Neuronal stem cell (in vitro differentiated cells): ENCODE data around the gene SRSF12.

ENCODE experiments used
- DNase-seq: peaks from one replicate; pipeline ENCODE4 v3.0.0-alpha.2; 2013; ENCODE audit warnings: low spot score
- H2AFZ ChIP-seq: one replicate; pipeline ENCODE4 v1.6.1; 2013; ENCODE audit warnings: mild to moderate bottlenecking, low read length, inconsistent platforms
- H2AK5ac ChIP-seq: 2 replicates; pipeline ENCODE4 v1.6.1; 2013; ENCODE audit warnings: low read depth, mild to moderate bottlenecking, inconsistent platforms, low read length, moderate library complexity, mixed read lengths
- H2BK120ac ChIP-seq: 2 replicates; pipeline ENCODE4 v1.6.1; 2013; ENCODE audit warnings: low read depth, mild to moderate bottlenecking, inconsistent platforms, low read length, moderate library complexity, mixed read lengths
- H2BK12ac ChIP-seq: one replicate; pipeline ENCODE4 v1.6.1; 2013; ENCODE audit warnings: low read length, inconsistent platforms
- H2BK15ac ChIP-seq: 2 replicates; pipeline ENCODE4 v1.6.1; 2013; ENCODE audit warnings: mild to moderate bottlenecking, low read length, inconsistent platforms, mixed read lengths
- H2BK5ac ChIP-seq: one replicate; pipeline ENCODE4 v1.6.1; 2013; ENCODE audit warnings: inconsistent platforms, mild to moderate bottlenecking, low read length, moderate library complexity
- H3K14ac ChIP-seq: one replicate; pipeline ENCODE4 v1.6.1; 2013; ENCODE audit warnings: low read length, inconsistent platforms
- H3K18ac ChIP-seq: 2 replicates; pipeline ENCODE4 v1.6.1; 2013; ENCODE audit warnings: low read length, inconsistent platforms
- H3K23ac ChIP-seq: 2 replicates; pipeline ENCODE4 v1.6.1; 2013; ENCODE audit warnings: low read depth, mild to moderate bottlenecking, mixed read lengths, low read length, inconsistent platforms; ENCODE audit not compliant: poor library complexity
- H3K27ac ChIP-seq: replicated peaks from 3 replicates; pipeline ENCODE4 v1.5.1; 2013; ENCODE audit warnings: low read length, inconsistent platforms
- H3K27me3 ChIP-seq, 3 experiments: 2 replicates each; pipeline ENCODE4 v1.6.1; 2013; ENCODE audit warnings: low read length in 3 of 3, mild to moderate bottlenecking in 2 of 3, inconsistent platforms in 1 of 3, low read depth in 1 of 3, mixed read lengths in 1 of 3, moderate library complexity in 1 of 3; ENCODE audit not compliant: control insufficient read depth in 3 of 3, insufficient read depth in 3 of 3
- H3K36me3 ChIP-seq, 2 donors: replicated peaks in 1 of 2; 2 replicates each; pipeline ENCODE4 v1.6.1; 2013; ENCODE audit warnings: low read length in 2 of 2; ENCODE audit not compliant: control insufficient read depth in 2 of 2, insufficient read depth in 2 of 2
- H3K4ac ChIP-seq: 2 replicates; pipeline ENCODE4 v1.6.1; 2013; ENCODE audit warnings: inconsistent platforms, mild to moderate bottlenecking, low read length, moderate library complexity
- H3K4me1 ChIP-seq, 2 donors: 1 replicate in 1 of 2; 2 replicates in 1 of 2; pipeline ENCODE4 v1.6.1; 2013; ENCODE audit warnings: low read length in 2 of 2, low read depth in 1 of 2; ENCODE audit not compliant: control insufficient read depth in 2 of 2, insufficient read depth in 1 of 2
- H3K4me2 ChIP-seq: one replicate; pipeline ENCODE4 v1.6.1; 2013; ENCODE audit warnings: mild to moderate bottlenecking, low read length, inconsistent platforms; ENCODE audit not compliant: insufficient read depth, poor library complexity, severe bottlenecking
- H3K4me3 ChIP-seq, 2 donors: 2 replicates each; pipeline ENCODE4 v1.5.1; 2013; ENCODE audit warnings: low read length in 2 of 2, mild to moderate bottlenecking in 2 of 2, inconsistent platforms in 1 of 2, moderate library complexity in 1 of 2
- H3K79me1 ChIP-seq: one replicate; pipeline ENCODE4 v1.6.1; 2013; ENCODE audit warnings: low read depth, mild to moderate bottlenecking, inconsistent platforms, low read length, moderate library complexity
- H3K9ac ChIP-seq: one replicate; pipeline ENCODE4 v1.6.1; 2013; ENCODE audit warnings: mild to moderate bottlenecking, low read depth, low read length, inconsistent platforms; ENCODE audit not compliant: poor library complexity
- H3K9me3 ChIP-seq, 2 donors: replicated peaks in 1 of 2; 2 replicates each; pipeline versions ENCODE3 to v1.6.1; 2013; ENCODE audit warnings: low read length in 2 of 2, mild to moderate bottlenecking in 2 of 2, inconsistent platforms in 1 of 2, low read depth in 1 of 2, mixed read lengths in 1 of 2, moderate library complexity in 1 of 2; ENCODE audit not compliant: control insufficient read depth in 2 of 2, insufficient read depth in 1 of 2
- H4K8ac ChIP-seq: one replicate; pipeline ENCODE4 v1.6.1; 2013; ENCODE audit warnings: low read depth, mild to moderate bottlenecking, inconsistent platforms, low read length, moderate library complexity
- H4K91ac ChIP-seq: one replicate; pipeline ENCODE4 v1.6.1; 2013; ENCODE audit warnings: low read length, low read depth, mild to moderate bottlenecking, inconsistent platforms; ENCODE audit not compliant: poor library complexity
- WGBS, 2 donors: extraction: QIAGEN DNeasy Blood & Tissue Kit; methylation state at CpG; one replicate each; pipeline ENCODE4 v1.1.7; 2013; ENCODE audit warnings: missing lambda C conversion rate in 2 of 2, mixed read lengths in 1 of 2; ENCODE audit not compliant: insufficient read length in 2 of 2, insufficient replicate concordance in 1 of 2; ENCODE audit errors: extremely low coverage in 2 of 2; 5-methylcytosine and 5-hydroxymethylcytosine counted together

The SRSF12 gene

DNA sequence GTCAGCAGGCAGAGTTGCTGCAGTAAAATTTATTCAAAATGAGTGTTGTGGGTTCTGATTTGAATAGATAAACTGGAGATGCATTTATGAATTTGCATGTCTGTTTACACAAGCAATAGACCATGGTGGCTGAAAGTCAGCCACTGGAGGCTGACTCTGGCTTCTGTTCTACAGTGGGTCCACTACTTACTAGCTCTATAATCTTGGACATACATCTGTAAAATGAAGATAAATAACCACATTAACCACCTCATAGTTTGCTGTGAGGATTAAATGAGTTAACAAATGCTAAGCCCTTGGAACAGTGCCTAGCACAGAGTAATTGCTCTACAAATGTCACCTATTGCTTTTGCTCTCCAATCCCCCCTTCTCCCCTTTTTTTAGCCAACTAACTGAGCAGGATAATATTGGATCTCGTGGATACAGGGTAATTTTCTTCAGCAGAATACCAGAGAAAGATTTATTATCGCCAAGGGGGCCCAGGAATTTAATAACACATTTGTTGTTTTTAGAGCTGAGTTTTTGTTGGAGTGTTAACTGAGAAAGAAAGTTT is 26.6 kb upstream of the SRSF12 start:
- Histone ChIP-seq H3K9ac (no peak overlapping the region), H3K79me1 (peaks cover 1% of the 10 kb centered on the region), H3K4me2 (no peak overlapping the region), H3K27ac (no peak overlapping the region), H4K91ac (no peak overlapping the region), H2AFZ (no peak overlapping the region), H3K36me3 (no peaks in the 10 kb centered on the region), H3K4ac (no peak overlapping the region), H3K18ac (no peak overlapping the region), H3K27me3 (peaks cover 0 to 14% (median 0%) of the 10 kb centered on the region in 3 experiments), H2AK5ac (no peak overlapping the region), H2BK12ac (no peak overlapping the region), H3K4me1 (peaks cover 0 to 3% of the 10 kb centered on the region in 2 donors), H3K14ac (no peak overlapping the region), H3K23ac (no peak overlapping the region), H3K9me3 (no peaks in the 10 kb centered on the region), H3K4me3 (no peak overlapping the region), H4K8ac (no peak overlapping the region), H2BK5ac (no peak overlapping the region), H2BK15ac (no peak overlapping the region), H2BK120ac (no peak overlapping the region)
- no peak for DNase-seq
- WGBS, 2 donors: no CpG with 5 or more reads among the region's 2 CpGs

DNA sequence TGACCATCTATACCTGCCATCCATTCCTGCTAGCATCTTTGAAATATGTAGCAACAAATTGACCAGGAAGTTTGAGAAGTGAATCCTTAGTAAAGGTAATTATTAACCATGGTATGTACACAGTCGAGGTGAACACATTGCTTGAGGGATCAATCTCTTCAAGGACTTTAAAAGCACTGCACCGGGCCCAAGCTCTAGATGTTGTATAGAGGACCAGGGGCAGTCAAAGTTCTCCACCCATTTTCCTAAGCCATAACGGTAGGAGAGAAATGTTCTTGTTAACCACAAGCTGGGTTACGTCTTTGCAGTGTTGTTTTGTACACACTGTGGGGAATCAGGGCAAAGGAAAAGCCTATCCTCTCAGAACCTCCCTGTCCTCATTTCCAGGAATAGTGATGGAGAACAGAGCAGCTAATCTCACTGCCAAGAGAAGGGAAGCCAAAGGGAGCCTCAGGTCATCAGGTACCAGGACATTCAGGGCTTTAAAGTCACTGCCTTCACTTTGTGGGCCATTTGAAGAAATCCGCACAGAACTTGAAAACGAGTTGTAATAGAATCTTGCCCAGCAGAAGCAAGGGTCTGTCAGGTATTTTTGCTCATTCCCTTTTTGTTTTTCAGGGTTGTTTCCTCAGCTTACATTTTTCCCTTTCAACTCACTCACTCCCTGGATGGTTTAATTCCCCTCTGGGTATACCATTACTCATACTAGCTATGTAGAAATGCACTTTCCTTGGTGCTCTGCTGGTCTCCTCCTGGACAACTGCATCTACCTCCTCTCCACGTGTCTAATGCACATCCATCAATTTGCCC is 22.7 kb upstream of the SRSF12 start:
- Histone ChIP-seq H3K27me3 (peaks cover 0 to 2% (median 0%) of the 10 kb centered on the region in 3 experiments), H4K91ac (no peak overlapping the region), H4K8ac (no peak overlapping the region), H3K23ac (no peak overlapping the region), H3K9ac (no peak overlapping the region), H3K18ac (no peak overlapping the region), H3K27ac (no peak overlapping the region), H2AK5ac (no peak overlapping the region), H3K14ac (no peak overlapping the region), H3K36me3 (no peaks in the 10 kb centered on the region), H3K4me3 (no peak overlapping the region), H3K4me1 (peaks cover 0 to under 1% of the 10 kb centered on the region in 2 donors), H3K4me2 (no peak overlapping the region), H2BK12ac (no peak overlapping the region), H2AFZ (no peak overlapping the region), H2BK120ac (no peak overlapping the region), H3K4ac (no peak overlapping the region), H2BK15ac (no peak overlapping the region), H2BK5ac (no peak overlapping the region), H3K9me3 (no peaks in the 10 kb centered on the region), H3K79me1 (no peaks in the 10 kb centered on the region)
- no peak for DNase-seq
- no CpG with 5 or more reads among the region's 7 CpGs for WGBS, 2 donors

DNA sequence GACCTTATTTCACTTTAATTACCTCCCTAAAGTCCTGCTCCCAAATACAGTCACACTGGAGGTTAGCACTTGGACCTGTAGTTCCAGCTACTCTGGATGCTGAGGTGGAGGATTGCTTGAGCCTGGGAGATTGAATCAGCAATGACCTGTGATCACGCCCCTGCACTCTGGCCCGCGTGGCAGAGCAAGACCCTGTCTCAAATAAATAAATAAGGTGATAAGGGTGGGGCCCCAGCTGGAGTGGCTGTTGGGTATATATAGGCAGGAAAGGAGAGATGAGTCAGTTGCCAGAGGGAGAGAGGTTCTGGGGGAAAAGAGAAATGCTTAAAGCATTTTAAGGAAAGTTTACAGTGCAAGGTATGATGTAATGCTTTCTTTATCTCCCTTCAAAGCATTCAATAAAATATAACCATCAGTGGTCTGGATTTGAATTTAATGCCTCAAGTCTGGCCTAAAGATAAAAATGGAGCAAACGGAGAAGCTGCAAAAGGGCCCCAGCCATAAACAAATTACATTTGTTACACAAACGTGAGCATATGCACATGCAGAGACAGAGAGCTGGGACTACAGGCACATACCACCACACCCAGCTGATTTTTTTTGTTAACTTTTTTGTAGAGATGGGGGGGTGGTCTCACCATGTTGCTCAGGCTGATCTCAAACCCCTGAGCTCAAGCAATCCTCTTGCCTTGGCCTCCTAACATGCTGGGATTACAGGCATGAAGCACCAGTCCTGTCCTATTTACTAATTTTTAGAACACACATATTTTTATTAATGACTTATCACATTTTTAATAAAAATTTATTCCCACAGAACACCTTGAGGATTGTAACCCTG is 21.9 kb upstream of the SRSF12 start:
- H3K27me3 ChIP-seq: no peaks in the 10 kb centered on the region
- no peak overlapping the region for H3K27ac ChIP-seq
- H3K4me2 ChIP-seq: no peak overlapping the region
- no peaks in the 10 kb centered on the region for H3K4me1 ChIP-seq
- no peak overlapping the region for H4K8ac ChIP-seq
- H2BK5ac ChIP-seq: no peak overlapping the region
- no peak overlapping the region for H3K9ac ChIP-seq
- no peak overlapping the region for H3K23ac ChIP-seq
- H4K91ac ChIP-seq: no peak overlapping the region
- H2BK15ac ChIP-seq: no peak overlapping the region
- no peak overlapping the region for H3K4ac ChIP-seq
- H3K14ac ChIP-seq: no peak overlapping the region
- no peak overlapping the region for H3K18ac ChIP-seq
- H2AFZ ChIP-seq: no peak overlapping the region
- DNase-seq: no peak
- no peak overlapping the region for H3K4me3 ChIP-seq
- H2AK5ac ChIP-seq: no peak overlapping the region
- H2BK120ac ChIP-seq: no peak overlapping the region
- H3K79me1 ChIP-seq: no peaks in the 10 kb centered on the region
- H3K9me3 ChIP-seq: no peaks in the 10 kb centered on the region
- H3K36me3 ChIP-seq: no peaks in the 10 kb centered on the region
- no CpG with 5 or more reads among the region's 5 CpGs for WGBS, 2 donors
- H2BK12ac ChIP-seq: no peak overlapping the region

DNA sequence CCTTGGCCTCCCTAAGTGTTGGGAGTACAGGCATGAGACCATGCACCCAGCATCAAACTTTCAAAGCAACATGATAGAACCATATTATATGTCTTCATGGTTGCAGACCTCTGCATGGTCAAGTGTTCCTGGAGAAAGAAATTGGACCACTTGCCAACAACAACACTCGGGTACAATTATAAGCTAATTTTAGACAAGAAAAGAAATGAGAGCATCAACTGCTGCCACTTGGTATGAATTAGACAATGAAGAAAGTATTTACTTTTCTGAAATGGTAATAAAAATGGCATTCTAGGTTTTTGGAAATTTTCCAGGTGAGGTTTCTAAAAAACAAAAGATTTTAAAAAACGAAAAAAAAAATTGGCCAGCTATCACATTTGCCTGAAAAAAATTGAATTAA is 20.3 kb upstream of the SRSF12 start:
- no peak overlapping the region for H2BK5ac ChIP-seq
- H3K4ac ChIP-seq: no peak overlapping the region
- no peak overlapping the region for H4K91ac ChIP-seq
- H3K14ac ChIP-seq: no peak overlapping the region
- H3K4me1 ChIP-seq: no peaks in the 10 kb centered on the region
- no peak overlapping the region for H3K4me2 ChIP-seq
- no peak overlapping the region for H3K23ac ChIP-seq
- H3K9ac ChIP-seq: no peak overlapping the region
- DNase-seq: no peak
- H3K9me3 ChIP-seq: no peaks in the 10 kb centered on the region
- no peak overlapping the region for H4K8ac ChIP-seq
- no CpG with 5 or more reads among the region's 2 CpGs for WGBS, 2 donors
- H3K79me1 ChIP-seq: no peaks in the 10 kb centered on the region
- H3K18ac ChIP-seq: no peak overlapping the region
- H2BK120ac ChIP-seq: no peak overlapping the region
- H2AFZ ChIP-seq: no peak overlapping the region
- no peaks in the 10 kb centered on the region for H3K36me3 ChIP-seq
- no peak overlapping the region for H2BK12ac ChIP-seq
- H3K27ac ChIP-seq: no peak overlapping the region
- H2AK5ac ChIP-seq: no peak overlapping the region
- no peak overlapping the region for H3K4me3 ChIP-seq
- H3K27me3 ChIP-seq: no peaks in the 10 kb centered on the region
- no peak overlapping the region for H2BK15ac ChIP-seq
